ENCODE measurements around the gene OR4D1.

Gene OR4D1

GRCh38 chr17:58205936-58206335 is 57.8 kb downstream of the OR4D1 start:
- no peak overlapping the region for H3K9ac ChIP-seq (ENCODE audit: low read depth, low read length)
- H3K27ac ChIP-seq (ENCODE audit: low read length): no peak overlapping the region
- H3K27me3 ChIP-seq (ENCODE audit: insufficient read depth, low read length, poor library complexity): no peaks in the 10 kb centered on the region
- no peak overlapping the region for H3K4me2 ChIP-seq (ENCODE audit: insufficient read depth, low read length)
- no peaks in the 10 kb centered on the region for H3K4me1 ChIP-seq (ENCODE audit: insufficient read depth, low read length)
- no peaks in the 10 kb centered on the region for H3K9me3 ChIP-seq (ENCODE audit: insufficient read depth, low read length, severe bottlenecking)
- H2AFZ ChIP-seq (ENCODE audit: low read depth, low read length): no peak overlapping the region
- peaks cover 28% of the 10 kb centered on the region; the same call in 1 of the 2 replicates for H3K36me3 ChIP-seq (ENCODE audit: insufficient read depth, low read length)
- H4K20me1 ChIP-seq (ENCODE audit: insufficient read depth, low read length): no peaks in the 10 kb centered on the region
- no peaks in the 10 kb centered on the region for H3K79me2 ChIP-seq (ENCODE audit: insufficient read depth, low read length)
- no peak overlapping the region for H3K4me3 ChIP-seq (ENCODE audit: low read depth in 1 of 2, low read length in 2 of 2)
- DNase-seq (no peak), ATAC-seq (ENCODE audit: insufficient read depth, low read depth) (no peak)
- TF ChIP-seq CTCF (IDR thresholded peaks at IDR 0.05; ENCODE audit: borderline replicate concordance, extremely low read depth, low read length, poor library complexity, severe bottlenecking) (no peak), EZH2 (IDR thresholded peaks at IDR 0.05; ENCODE audit: borderline replicate concordance, low read depth, low read length, severe bottlenecking) (no peak)

- H3K79me2 ChIP-seq (ENCODE audit: insufficient read depth, low read length): no peaks in the 10 kb centered on the region
- no peaks in the 10 kb centered on the region for H3K4me1 ChIP-seq (ENCODE audit: insufficient read depth, low read length)
- peaks cover 35% of the 10 kb centered on the region for H3K36me3 ChIP-seq (ENCODE audit: insufficient read depth, low read length)
- H3K4me2 ChIP-seq (ENCODE audit: insufficient read depth, low read length): no peak overlapping the region
- ATAC-seq (ENCODE audit: insufficient read depth, low read depth) (no peak), DNase-seq (no peak)
- no peaks in the 10 kb centered on the region for H4K20me1 ChIP-seq (ENCODE audit: insufficient read depth, low read length)
- no peak overlapping the region for H3K9ac ChIP-seq (ENCODE audit: low read depth, low read length)
- H3K27me3 ChIP-seq (ENCODE audit: insufficient read depth, low read length, poor library complexity): no peaks in the 10 kb centered on the region
- no peak overlapping the region for H3K27ac ChIP-seq (ENCODE audit: low read length)
- H3K4me3 ChIP-seq (ENCODE audit: low read depth in 1 of 2, low read length in 2 of 2): no peak overlapping the region
- TF ChIP-seq EZH2 (IDR thresholded peaks at IDR 0.05; ENCODE audit: borderline replicate concordance, low read depth, low read length, severe bottlenecking) (no peak), CTCF (IDR thresholded peaks at IDR 0.05; ENCODE audit: borderline replicate concordance, extremely low read depth, low read length, poor library complexity, severe bottlenecking) (no peak)
- no peaks in the 10 kb centered on the region for H3K9me3 ChIP-seq (ENCODE audit: insufficient read depth, low read length, severe bottlenecking)
- no peak overlapping the region for H2AFZ ChIP-seq (ENCODE audit: low read depth, low read length)
Measured at GRCh38 chr17:58207451-58207850, 59.3 kb downstream of the OR4D1 start.

- no peak overlapping the region for H3K9ac ChIP-seq (ENCODE audit: low read depth, low read length)
- no peaks in the 10 kb centered on the region for H3K9me3 ChIP-seq (ENCODE audit: insufficient read depth, low read length, severe bottlenecking)
- H2AFZ ChIP-seq (ENCODE audit: low read depth, low read length): no peak overlapping the region
- peaks cover 42% of the 10 kb centered on the region for H3K36me3 ChIP-seq (ENCODE audit: insufficient read depth, low read length)
- no peaks in the 10 kb centered on the region for H4K20me1 ChIP-seq (ENCODE audit: insufficient read depth, low read length)
- no peak overlapping the region for H3K27ac ChIP-seq (ENCODE audit: low read length)
- H3K79me2 ChIP-seq (ENCODE audit: insufficient read depth, low read length): no peaks in the 10 kb centered on the region
- no peaks in the 10 kb centered on the region for H3K4me1 ChIP-seq (ENCODE audit: insufficient read depth, low read length)
- DNase-seq (no peak), ATAC-seq (ENCODE audit: insufficient read depth, low read depth) (no peak)
- TF ChIP-seq CTCF (IDR thresholded peaks at IDR 0.05; ENCODE audit: borderline replicate concordance, extremely low read depth, low read length, poor library complexity, severe bottlenecking) (no peak), EZH2 (IDR thresholded peaks at IDR 0.05; ENCODE audit: borderline replicate concordance, low read depth, low read length, severe bottlenecking) (no peak)
- no peaks in the 10 kb centered on the region for H3K27me3 ChIP-seq (ENCODE audit: insufficient read depth, low read length, poor library complexity)
- no peak overlapping the region for H3K4me3 ChIP-seq (ENCODE audit: low read depth in 1 of 2, low read length in 2 of 2)
- no peak overlapping the region for H3K4me2 ChIP-seq (ENCODE audit: insufficient read depth, low read length)
Measured at GRCh38 chr17:58208344-58208743, 60.2 kb downstream of the OR4D1 start.
